Type B pancreatic cell (in vitro differentiated cells): ENCODE results near the gene MAPK11. TPM values are rescaled to one million over a fixed set of nuclear protein-coding genes. Genes with fewer than 3 reads are reported as not detected.
A peak's percentile ranks its signal among the peaks of the same experiment; 100 is the strongest.

ENCODE experiments used
- DNase-seq: peaks from one replicate; pipeline ENCODE4 v3.0.0; 2021; ENCODE audit warnings: mixed read lengths; ENCODE audit not compliant: unreplicated experiment; ENCODE audit errors: extremely low spot score
- H3K27ac Mint-ChIP-seq: 2 replicates; pipeline ENCODE4 v1.8.0; 2021; ENCODE audit warnings: mild to moderate bottlenecking, mixed read lengths
- H3K27me3 Mint-ChIP-seq: 2 replicates; pipeline ENCODE4 v1.8.0; 2021; ENCODE audit warnings: mixed read lengths
- H3K36me3 Mint-ChIP-seq: 2 replicates; pipeline ENCODE4 v1.8.0; 2021; ENCODE audit warnings: mixed read lengths
- H3K4me1 Mint-ChIP-seq: one replicate; pipeline ENCODE4 v1.8.0; 2021; ENCODE audit warnings: mixed read lengths; ENCODE audit not compliant: unreplicated experiment
- H3K4me3 Mint-ChIP-seq: 2 replicates; pipeline ENCODE4 v1.8.0; 2021; ENCODE audit warnings: mild to moderate bottlenecking, mixed read lengths
- H3K9me3 Mint-ChIP-seq: 2 replicates; pipeline ENCODE4 v1.8.0; 2021; ENCODE audit warnings: mixed read lengths
- long read RNA-seq: library from polyadenylated mRNA; unstranded; transcript quantifications from one replicate; pipeline ENCODE4 v2.0.0, GENCODE V29; 2020
- total RNA-seq: library from RNA; stranded (reverse); gene quantifications from 2 replicates; pipeline ENCODE4 v1.2.1, GENCODE V29; 2021; ENCODE audit warnings: low replicate concordance
- TF ChIP-seq, protein P1 (sequence below): fragments of 200-600 bp; sonication (generic); conservative IDR thresholded peaks from 2 replicates; pipeline ENCODE4 v1.5.0; 2021; ENCODE audit warnings: antibody characterized with exemption, mild to moderate bottlenecking

Gene MAPK11
- 4.0 and 7.4 TPM in 2 replicates for total RNA-seq
- long read RNA-seq, result 0 reads

DNA sequence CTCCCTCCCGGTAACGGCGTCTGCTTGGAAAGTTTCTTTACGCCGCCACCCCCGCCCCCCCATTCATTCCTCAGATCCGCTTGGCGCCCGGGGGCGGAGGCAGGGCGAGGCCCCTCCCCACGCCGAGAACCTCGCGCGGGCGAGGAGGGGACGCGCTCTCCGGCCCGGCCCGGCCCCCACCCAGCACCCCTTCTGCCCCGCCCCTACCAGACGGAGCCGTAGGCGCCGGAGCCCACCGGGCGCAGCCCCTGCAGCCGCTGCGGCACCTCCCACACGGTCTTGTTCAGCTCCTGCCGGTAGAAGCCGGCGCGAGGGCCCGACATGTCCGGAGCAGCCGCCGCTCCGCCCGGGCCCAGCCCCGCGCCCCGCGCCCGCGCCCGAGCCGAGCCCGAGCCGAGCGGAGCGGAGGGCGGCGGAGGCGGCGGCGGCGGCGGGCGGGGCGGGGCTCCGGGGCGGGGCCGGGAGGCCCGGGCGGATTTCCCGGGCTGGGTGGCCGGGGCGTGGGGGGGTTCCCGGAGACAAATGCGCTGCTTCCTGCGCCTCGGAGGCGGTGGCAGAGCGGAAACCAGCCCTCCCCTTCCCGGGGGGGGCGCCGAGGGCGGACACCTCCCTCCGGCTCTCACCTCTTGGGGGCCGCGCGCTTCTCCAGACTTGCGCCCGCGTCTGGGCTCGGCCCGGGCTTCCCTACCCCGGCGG lies at the start of gene MAPK11:
Gene MAPK11 (minus strand): TSS at position 411 of the 696 bp plus-strand sequence. CDS start 88 bp downstream, at position 323.
- no peaks in the 10 kb centered on the region for H3K4me1 Mint-ChIP-seq
- H3K4me3 Mint-ChIP-seq, result peak within 1 kb of the TSS; percentile 80
- H3K36me3 Mint-ChIP-seq, result peaks cover 6% of the 10 kb centered on the region
- peak within 1 kb of the TSS; percentile 36 for H3K27ac Mint-ChIP-seq
- no peaks in the 10 kb centered on the region for H3K9me3 Mint-ChIP-seq
- H3K27me3 Mint-ChIP-seq, result peaks cover 17% of the 10 kb centered on the region
- no peak for DNase-seq
- TF ChIP-seq, protein P1, sequence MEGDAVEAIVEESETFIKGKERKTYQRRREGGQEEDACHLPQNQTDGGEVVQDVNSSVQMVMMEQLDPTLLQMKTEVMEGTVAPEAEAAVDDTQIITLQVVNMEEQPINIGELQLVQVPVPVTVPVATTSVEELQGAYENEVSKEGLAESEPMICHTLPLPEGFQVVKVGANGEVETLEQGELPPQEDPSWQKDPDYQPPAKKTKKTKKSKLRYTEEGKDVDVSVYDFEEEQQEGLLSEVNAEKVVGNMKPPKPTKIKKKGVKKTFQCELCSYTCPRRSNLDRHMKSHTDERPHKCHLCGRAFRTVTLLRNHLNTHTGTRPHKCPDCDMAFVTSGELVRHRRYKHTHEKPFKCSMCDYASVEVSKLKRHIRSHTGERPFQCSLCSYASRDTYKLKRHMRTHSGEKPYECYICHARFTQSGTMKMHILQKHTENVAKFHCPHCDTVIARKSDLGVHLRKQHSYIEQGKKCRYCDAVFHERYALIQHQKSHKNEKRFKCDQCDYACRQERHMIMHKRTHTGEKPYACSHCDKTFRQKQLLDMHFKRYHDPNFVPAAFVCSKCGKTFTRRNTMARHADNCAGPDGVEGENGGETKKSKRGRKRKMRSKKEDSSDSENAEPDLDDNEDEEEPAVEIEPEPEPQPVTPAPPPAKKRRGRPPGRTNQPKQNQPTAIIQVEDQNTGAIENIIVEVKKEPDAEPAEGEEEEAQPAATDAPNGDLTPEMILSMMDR, result no peak

DNA sequence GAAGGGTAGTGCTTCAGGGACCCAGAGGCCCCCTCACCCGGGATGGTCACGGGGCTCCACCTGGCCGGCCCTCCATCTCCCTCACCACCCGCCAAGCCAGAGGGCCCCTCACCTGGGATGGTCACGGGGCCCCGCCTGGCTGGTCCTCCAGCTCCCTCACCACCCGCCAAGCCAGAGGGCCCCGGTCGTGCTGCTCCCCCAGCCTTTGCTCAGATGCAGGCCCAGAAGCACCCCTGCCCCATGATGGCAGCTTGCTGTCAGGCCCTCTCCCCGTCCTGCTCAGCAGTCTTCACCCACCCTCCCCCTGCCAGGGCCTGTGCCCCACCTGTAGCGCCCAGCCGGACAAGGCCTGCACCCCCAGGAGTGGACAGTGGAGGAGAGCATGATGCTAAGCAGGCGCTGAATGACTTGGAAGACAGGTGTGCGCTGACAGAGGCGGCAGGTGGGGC lies 49.3 kb upstream of the MAPK11 start:
- Mint-ChIP-seq H3K9me3 (no peaks in the 10 kb centered on the region), H3K4me3 (no peak overlapping the region), H3K4me1 (no peaks in the 10 kb centered on the region), H3K27ac (no peak overlapping the region), H3K27me3 (no peaks in the 10 kb centered on the region), H3K36me3 (no peaks in the 10 kb centered on the region)
- TF ChIP-seq, protein P1, result no peak
- DNase-seq, result no peak

DNA sequence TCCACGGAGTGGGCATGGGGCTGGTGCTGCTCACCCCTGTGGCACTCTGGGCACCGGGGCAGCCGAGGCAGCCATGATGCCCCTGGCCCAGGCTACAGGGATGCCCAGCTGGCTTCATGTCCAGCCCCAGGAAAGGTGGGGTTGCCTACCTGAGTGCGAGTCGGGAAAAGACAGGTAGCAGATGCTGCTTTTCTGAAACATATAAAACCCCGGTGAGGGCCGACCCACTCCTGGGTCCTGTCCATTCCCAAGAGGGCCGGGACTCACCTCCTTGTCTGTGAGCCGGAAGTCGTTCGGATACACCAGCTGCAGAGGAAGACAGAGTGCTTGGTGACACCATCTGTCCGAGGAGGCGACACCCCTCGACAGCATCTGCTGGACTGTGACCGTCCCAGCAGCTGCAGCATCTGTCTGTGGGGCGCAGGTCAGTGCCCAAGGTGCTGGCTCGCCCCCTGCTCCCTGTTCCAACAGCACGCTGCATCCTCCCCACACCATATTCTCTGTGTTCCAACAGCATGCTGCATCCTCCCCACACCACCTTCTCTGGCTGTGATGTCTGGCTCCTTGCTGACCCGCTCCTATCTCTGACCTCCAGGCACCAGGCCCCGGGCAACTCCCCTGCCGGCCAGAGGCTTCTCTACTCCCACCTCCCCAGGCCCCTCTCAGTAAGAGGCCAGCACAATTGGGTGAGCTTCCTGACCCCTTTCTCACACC lies 48.7 kb upstream of the MAPK11 start:
- no peaks in the 10 kb centered on the region for H3K9me3 Mint-ChIP-seq
- H3K4me3 Mint-ChIP-seq, result no peak overlapping the region

DNA sequence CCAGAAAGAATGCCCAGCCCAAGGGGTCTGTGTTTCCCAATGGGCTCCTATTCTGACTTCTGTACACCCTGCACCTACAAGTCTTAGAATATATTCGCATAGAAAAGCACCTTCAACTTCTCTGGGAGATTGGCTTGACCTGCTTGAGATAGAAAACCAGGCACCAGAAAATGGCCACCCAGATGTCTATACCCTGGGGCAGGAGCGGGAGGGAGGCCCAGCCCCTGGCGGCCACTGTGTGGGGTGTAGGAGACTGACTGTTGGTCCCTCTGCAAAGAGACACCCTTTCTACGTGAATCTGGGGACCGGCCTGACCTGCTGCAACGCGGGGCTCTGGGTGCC lies 48.1 kb upstream of the MAPK11 start:
- no peak for DNase-seq
- no peaks in the 10 kb centered on the region for H3K4me1 Mint-ChIP-seq
- TF ChIP-seq, protein P1, result no peak
- H3K9me3 Mint-ChIP-seq, result no peaks in the 10 kb centered on the region
- H3K36me3 Mint-ChIP-seq, result no peaks in the 10 kb centered on the region
- no peaks in the 10 kb centered on the region for H3K27me3 Mint-ChIP-seq
- H3K4me3 Mint-ChIP-seq, result no peak overlapping the region
- no peak overlapping the region for H3K27ac Mint-ChIP-seq

More for the DNA sequence above, 48.7 kb upstream of the MAPK11 start:
- Mint-ChIP-seq H3K36me3 (no peaks in the 10 kb centered on the region), H3K27ac (no peak overlapping the region), H3K4me1 (no peaks in the 10 kb centered on the region), H3K27me3 (no peaks in the 10 kb centered on the region)
- no peak for DNase-seq
- TF ChIP-seq, protein P1, result no peak

DNA sequence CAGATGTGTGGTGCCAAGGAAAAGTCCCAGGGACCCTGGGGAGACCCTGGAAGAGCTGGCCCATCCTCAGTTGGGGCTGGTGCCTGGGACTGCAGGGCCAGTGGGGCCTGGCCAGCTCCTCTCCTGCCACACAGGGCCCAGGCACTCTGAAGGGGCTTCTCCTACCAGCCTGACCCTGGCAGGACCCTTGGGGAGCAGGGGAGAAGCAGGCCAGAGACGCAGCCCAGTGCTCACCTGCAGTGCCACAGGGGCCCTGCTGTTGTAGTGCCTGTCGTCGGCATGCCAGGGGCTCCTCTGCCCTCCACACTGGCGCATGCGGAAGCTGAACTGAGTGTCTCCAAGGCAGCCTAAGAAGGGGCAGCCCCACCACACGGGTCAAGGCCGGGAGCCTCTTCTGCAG lies 47.5 kb upstream of the MAPK11 start:
- Mint-ChIP-seq H3K36me3 (no peaks in the 10 kb centered on the region), H3K27ac (no peak overlapping the region), H3K9me3 (no peaks in the 10 kb centered on the region), H3K4me1 (no peaks in the 10 kb centered on the region), H3K4me3 (no peak overlapping the region), H3K27me3 (no peaks in the 10 kb centered on the region)
- TF ChIP-seq, protein P1, result no peak
- DNase-seq, result no peak
